ENCODE results near the gene SLC25A44.

DNA sequence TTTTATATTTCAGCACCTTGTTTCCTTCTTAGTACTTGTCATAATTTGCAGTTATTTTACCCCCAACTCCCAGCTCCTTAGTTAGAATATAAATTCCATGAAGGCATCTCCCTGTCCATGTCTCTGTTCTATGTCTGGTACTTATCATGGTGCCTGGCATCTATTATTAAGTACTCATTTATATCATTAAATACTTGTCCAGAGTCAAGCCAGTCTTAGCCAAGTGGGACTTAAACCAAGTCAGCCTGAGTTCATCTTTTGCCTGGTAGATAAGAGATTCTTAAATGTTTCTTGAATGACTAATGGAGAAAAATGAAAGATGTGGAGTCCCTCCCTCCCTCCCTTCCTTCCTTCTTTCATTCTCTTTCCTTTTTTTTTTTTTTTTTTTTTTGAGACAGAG is 9.4 kb downstream of the SLC25A44 start:
- TF ChIP-seq, protein P1, sequence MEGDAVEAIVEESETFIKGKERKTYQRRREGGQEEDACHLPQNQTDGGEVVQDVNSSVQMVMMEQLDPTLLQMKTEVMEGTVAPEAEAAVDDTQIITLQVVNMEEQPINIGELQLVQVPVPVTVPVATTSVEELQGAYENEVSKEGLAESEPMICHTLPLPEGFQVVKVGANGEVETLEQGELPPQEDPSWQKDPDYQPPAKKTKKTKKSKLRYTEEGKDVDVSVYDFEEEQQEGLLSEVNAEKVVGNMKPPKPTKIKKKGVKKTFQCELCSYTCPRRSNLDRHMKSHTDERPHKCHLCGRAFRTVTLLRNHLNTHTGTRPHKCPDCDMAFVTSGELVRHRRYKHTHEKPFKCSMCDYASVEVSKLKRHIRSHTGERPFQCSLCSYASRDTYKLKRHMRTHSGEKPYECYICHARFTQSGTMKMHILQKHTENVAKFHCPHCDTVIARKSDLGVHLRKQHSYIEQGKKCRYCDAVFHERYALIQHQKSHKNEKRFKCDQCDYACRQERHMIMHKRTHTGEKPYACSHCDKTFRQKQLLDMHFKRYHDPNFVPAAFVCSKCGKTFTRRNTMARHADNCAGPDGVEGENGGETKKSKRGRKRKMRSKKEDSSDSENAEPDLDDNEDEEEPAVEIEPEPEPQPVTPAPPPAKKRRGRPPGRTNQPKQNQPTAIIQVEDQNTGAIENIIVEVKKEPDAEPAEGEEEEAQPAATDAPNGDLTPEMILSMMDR (IDR thresholded peaks at IDR 0.05), result no peak
- TF ChIP-seq POLR2A (IDR thresholded peaks at IDR 0.05) (no peak), POLR2AphosphoS5 (IDR thresholded peaks at IDR 0.05) (no peak), EP300 (IDR thresholded peaks at IDR 0.05) (no peak)
